Measurements from ENCODE around the gene CHD6. TPM values are rescaled to one million over a fixed set of nuclear protein-coding genes. Genes with fewer than 3 reads are reported as not detected.

The CHD6 gene
- total and polyA plus RNA-seq, 2 of the 13 experiments (the other 11 are each of a cell fraction or from before 2014, with no cell fraction given), result 14.4 to 52.0 TPM

DNA sequence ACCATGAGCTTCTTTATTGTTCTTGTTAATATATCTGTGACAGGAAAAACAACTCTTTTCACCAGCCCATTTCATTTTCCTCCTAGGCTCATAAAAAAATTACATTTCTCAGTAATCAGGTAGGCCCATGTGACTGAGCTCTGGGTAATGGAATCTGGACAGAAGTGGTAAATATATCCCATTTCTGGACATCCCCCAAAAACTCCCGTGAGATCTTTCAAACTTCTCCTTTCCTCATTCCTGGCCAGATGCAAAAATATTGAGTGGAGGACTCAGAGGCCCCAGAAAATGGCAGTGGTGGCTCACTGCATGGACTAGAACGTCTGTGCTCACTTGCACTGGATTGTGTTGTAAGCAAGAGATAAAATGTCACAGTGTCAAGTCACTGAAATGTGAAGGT is 3.8 kb upstream of the CHD6 start (continued):
- TF ChIP-seq, protein P1, sequence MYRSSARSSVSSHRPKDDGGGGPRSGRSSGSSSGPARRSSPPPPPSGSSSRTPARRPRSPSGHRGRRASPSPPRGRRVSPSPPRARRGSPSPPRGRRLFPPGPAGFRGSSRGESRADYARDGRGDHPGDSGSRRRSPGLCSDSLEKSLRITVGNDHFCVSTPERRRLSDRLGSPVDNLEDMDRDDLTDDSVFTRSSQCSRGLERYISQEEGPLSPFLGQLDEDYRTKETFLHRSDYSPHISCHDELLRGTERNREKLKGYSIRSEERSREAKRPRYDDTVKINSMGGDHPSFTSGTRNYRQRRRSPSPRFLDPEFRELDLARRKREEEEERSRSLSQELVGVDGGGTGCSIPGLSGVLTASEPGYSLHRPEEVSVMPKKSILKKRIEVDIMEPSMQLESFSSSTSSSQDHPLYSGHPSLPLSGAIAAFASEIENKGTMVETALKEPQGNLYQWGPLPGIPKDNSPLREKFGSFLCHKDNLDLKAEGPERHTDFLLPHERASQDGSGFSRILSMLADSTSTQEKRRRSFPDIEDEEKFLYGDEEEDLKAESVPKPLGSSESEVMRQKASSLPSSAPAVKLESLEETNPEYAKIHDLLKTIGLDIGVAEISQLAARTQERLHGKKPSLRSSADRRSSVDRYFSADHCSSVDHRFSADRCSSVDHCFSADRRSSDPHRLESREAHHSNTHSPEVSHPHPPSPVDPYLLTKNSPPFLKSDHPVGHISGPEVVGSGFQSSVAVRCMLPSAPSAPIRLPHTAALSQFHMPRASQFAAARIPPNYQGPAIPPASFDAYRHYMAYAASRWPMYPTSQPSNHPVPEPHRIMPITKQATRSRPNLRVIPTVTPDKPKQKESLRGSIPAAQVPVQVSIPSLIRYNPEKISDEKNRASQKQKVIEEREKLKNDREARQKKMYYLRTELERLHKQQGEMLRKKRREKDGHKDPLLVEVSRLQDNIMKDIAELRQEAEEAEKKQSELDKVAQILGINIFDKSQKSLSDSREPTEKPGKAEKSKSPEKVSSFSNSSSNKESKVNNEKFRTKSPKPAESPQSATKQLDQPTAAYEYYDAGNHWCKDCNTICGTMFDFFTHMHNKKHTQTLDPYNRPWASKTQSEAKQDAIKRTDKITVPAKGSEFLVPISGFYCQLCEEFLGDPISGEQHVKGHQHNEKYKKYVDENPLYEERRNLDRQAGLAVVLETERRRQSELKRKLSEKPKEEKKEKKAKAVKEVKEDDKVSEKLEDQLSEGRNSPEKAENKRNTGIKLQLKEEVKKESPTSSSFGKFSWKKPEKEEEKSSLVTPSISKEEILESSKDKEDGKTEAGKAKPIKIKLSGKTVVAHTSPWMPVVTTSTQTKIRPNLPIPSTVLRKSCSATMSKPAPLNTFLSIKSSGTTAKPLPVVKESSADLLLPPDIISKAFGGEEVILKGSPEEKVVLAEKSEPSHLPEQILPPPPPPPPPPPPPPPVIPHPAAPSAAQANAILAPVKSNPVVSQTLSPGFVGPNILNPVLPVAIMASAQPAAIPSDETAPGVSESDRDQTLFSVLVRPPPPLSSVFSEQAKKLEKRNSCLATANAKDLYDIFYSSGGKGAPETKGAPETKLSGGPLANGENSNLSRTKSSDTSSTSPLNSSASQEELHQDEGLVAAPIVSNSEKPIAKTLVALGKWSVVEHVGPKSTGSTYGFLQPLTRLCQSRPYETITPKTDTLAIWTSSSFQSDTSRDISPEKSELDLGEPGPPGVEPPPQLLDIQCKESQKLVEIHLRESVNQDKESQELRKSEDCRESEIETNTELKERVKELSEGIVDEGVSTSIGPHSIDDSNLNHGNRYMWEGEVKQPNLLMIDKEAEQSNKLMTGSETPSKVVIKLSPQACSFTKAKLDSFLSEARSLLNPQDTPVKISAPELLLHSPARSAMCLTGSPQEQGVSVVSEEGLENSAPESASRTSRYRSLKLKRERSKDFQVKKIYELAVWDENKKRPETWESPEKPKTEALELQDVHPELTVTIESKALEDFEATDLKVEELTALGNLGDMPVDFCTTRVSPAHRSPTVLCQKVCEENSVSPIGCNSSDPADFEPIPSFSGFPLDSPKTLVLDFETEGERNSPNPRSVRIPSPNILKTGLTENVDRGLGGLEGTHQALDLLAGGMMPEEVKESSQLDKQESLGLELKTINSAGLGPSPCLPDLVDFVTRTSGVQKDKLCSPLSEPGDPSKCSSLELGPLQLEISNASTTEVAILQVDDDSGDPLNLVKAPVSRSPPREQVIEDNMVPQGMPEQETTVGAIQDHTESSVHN (CRISPR knock-in tag; IDR thresholded peaks at IDR 0.05), result no peak
- TF ChIP-seq ZBTB42 (CRISPR knock-in tag; IDR thresholded peaks at IDR 0.05) (no peak), ZNF577 (CRISPR knock-in tag; IDR thresholded peaks at IDR 0.05; ENCODE audit: borderline replicate concordance, low read depth) (no peak), ZNF546 (CRISPR knock-in tag; conservative IDR thresholded peaks at IDR 0.05) (no peak), ZNF616 (CRISPR knock-in tag; IDR thresholded peaks at IDR 0.05; ENCODE audit: low read depth) (no peak), STAT5B (CRISPR knock-in tag; IDR thresholded peaks at IDR 0.05) (no peak), SMYD3 (CRISPR knock-in tag; IDR thresholded peaks at IDR 0.05) (no peak), ZMYM2 (CRISPR knock-in tag; IDR thresholded peaks at IDR 0.05) (no peak), PHF20 (CRISPR knock-in tag; IDR thresholded peaks at IDR 0.05) (no peak), SOX13 (IDR thresholded peaks at IDR 0.05) (no peak), SOX13 (CRISPR knock-in tag; conservative IDR thresholded peaks at IDR 0.05 in 1 of 2, IDR thresholded peaks at IDR 0.05 in 1 of 2) (no peak), JUND (CRISPR knock-in tag; IDR thresholded peaks at IDR 0.05) (no peak), RFXANK (CRISPR knock-in tag; IDR thresholded peaks at IDR 0.05) (no peak), KDM1A (CRISPR knock-in tag; IDR thresholded peaks at IDR 0.05) (no peak), ZNF737 (CRISPR knock-in tag; IDR thresholded peaks at IDR 0.05; ENCODE audit: borderline replicate concordance) (no peak), MYC (CRISPR knock-in tag; IDR thresholded peaks at IDR 0.05; ENCODE audit: borderline replicate concordance) (no peak)
- TF ChIP-seq, protein P2, sequence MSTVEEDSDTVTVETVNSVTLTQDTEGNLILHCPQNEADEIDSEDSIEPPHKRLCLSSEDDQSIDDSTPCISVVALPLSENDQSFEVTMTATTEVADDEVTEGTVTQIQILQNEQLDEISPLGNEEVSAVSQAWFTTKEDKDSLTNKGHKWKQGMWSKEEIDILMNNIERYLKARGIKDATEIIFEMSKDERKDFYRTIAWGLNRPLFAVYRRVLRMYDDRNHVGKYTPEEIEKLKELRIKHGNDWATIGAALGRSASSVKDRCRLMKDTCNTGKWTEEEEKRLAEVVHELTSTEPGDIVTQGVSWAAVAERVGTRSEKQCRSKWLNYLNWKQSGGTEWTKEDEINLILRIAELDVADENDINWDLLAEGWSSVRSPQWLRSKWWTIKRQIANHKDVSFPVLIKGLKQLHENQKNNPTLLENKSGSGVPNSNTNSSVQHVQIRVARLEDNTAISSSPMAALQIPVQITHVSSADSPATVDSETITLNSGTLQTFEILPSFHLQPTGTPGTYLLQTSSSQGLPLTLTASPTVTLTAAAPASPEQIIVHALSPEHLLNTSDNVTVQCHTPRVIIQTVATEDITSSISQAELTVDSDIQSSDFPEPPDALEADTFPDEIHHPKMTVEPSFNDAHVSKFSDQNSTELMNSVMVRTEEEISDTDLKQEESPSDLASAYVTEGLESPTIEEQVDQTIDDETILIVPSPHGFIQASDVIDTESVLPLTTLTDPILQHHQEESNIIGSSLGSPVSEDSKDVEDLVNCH (CRISPR knock-in tag; IDR thresholded peaks at IDR 0.05), result no peak

Measured in HepG2 (cell line).